Measurements from ENCODE around the gene RIMBP3B. TPM values are rescaled to one million over a fixed set of nuclear protein-coding genes. Genes with fewer than 3 reads are reported as not detected.
"Not testable (repeated sequence)": the region's sequence is repeated elsewhere in the genome, so short reads cannot be mapped to it uniquely, and the experiment has no call there.

RIMBP3B gene
- 0.08 TPM in 1 of 2 replicates, not detected in the other for polyA plus RNA-seq (2014; cell fraction: cytosol; rRNA removed)
- 0.33 TPM in 1 of 2 replicates, not detected in the other for polyA plus RNA-seq (2014; cell fraction: nucleus; rRNA removed)

- DNase-seq (ENCODE audit: low spot score): not testable (repeated sequence)
Measured at GRCh38 chr22:21383701-21384467, at the start of gene RIMBP3B. TSS of gene RIMBP3B (plus strand) at chr22:21383751. CDS start at chr22:21383859, 108 bp downstream.

GRCh38 chr22:21357527-21357926 is 26.0 kb upstream of the RIMBP3B start:
- DNase-seq (ENCODE audit: low spot score): not testable (repeated sequence)

- DNase-seq (ENCODE audit: low spot score): not testable (repeated sequence)
Measured at GRCh38 chr22:21360525-21360924, 23.0 kb upstream of the RIMBP3B start.

GRCh38 chr22:21362473-21362872 is 21.1 kb upstream of the RIMBP3B start:
- DNase-seq (ENCODE audit: low spot score): not testable (repeated sequence)

GRCh38 chr22:21363061-21363460 is 20.5 kb upstream of the RIMBP3B start:
- not testable (repeated sequence) for DNase-seq (ENCODE audit: low spot score)

- not testable (repeated sequence) for DNase-seq (ENCODE audit: low spot score)
Measured at GRCh38 chr22:21363803-21364202, 19.7 kb upstream of the RIMBP3B start.

- not testable (repeated sequence) for DNase-seq (ENCODE audit: low spot score)
Measured at GRCh38 chr22:21364362-21364761, 19.2 kb upstream of the RIMBP3B start.

- DNase-seq (ENCODE audit: low spot score): not testable (repeated sequence)
Measured at GRCh38 chr22:21365337-21365736, 18.2 kb upstream of the RIMBP3B start.

- DNase-seq (ENCODE audit: low spot score): not testable (repeated sequence)
Measured at GRCh38 chr22:21368603-21369310, 14.8 kb upstream of the RIMBP3B start.

- DNase-seq (ENCODE audit: low spot score): not testable (repeated sequence)
Measured at GRCh38 chr22:21375880-21376279, 7.7 kb upstream of the RIMBP3B start.

- not testable (repeated sequence) for DNase-seq (ENCODE audit: low spot score)
Measured at GRCh38 chr22:21384468-21385357, 1.2 kb downstream of the RIMBP3B start.

GRCh38 chr22:21389480-21389879 is 5.9 kb downstream of the RIMBP3B start:
- DNase-seq (ENCODE audit: low spot score): not testable (repeated sequence)

- not testable (repeated sequence) for DNase-seq (ENCODE audit: low spot score)
Measured at GRCh38 chr22:21390013-21390412, 6.5 kb downstream of the RIMBP3B start.

GRCh38 chr22:21394613-21395012 is 11.1 kb downstream of the RIMBP3B start:
- not testable (repeated sequence) for DNase-seq (ENCODE audit: low spot score)

GRCh38 chr22:21401197-21401969 is 17.8 kb downstream of the RIMBP3B start:
- DNase-seq (ENCODE audit: low spot score): not testable (repeated sequence)

- DNase-seq (ENCODE audit: low spot score): not testable (repeated sequence)
Measured at GRCh38 chr22:21402763-21403314, 19.3 kb downstream of the RIMBP3B start.

GRCh38 chr22:21407139-21407538 is 23.6 kb downstream of the RIMBP3B start:
- DNase-seq (ENCODE audit: low spot score): not testable (repeated sequence)

GRCh38 chr22:21407792-21408191 is 24.2 kb downstream of the RIMBP3B start:
- not testable (repeated sequence) for DNase-seq (ENCODE audit: low spot score)

GRCh38 chr22:21416375-21416774 is 32.8 kb downstream of the RIMBP3B start:
- not testable (repeated sequence) for DNase-seq (ENCODE audit: low spot score)

GRCh38 chr22:21417227-21417746 is 33.7 kb downstream of the RIMBP3B start, which contains the start of gene HIC2:
TSS of gene HIC2 (plus strand) at chr22:21417371. CDS start at chr22:21442832, 25,461 bp downstream.
- DNase-seq (ENCODE audit: low spot score): not testable (repeated sequence)
